Liver (tissue), 9 donors: ENCODE measurements around the gene FAM9C. TPM values are rescaled to one million over a fixed set of nuclear protein-coding genes. Genes with fewer than 3 reads are reported as not detected.

Source experiments
- DNase-seq: peaks from one replicate; pipeline ENCODE4 v3.0.0-alpha.2; 2017; ENCODE audit warnings: low spot score
- H3K27ac ChIP-seq, 2 donors: one replicate each; pipeline ENCODE4 v1.7.0; 2013; ENCODE audit warnings: inconsistent platforms in 2 of 2, low read length in 2 of 2, control low read depth in 1 of 2, low read depth in 1 of 2, mild to moderate bottlenecking in 1 of 2
- H3K27me3 ChIP-seq, 4 donors: one replicate each; pipeline versions ENCODE4 v1.6.1 to v1.7.0; 2013; ENCODE audit warnings: low read length in 3 of 4, inconsistent platforms in 1 of 4, mild to moderate bottlenecking in 1 of 4, moderate library complexity in 1 of 4; ENCODE audit not compliant: control insufficient read depth in 4 of 4, insufficient read depth in 4 of 4
- H3K36me3 ChIP-seq, 4 donors: one replicate each; pipeline versions ENCODE4 v1.6.1 to v1.7.0; 2013; ENCODE audit warnings: low read length in 3 of 4, mild to moderate bottlenecking in 3 of 4, low read depth in 1 of 4, moderate library complexity in 1 of 4; ENCODE audit not compliant: control insufficient read depth in 4 of 4, insufficient read depth in 3 of 4
- H3K4me1 ChIP-seq, 4 donors: one replicate each; pipeline versions ENCODE4 v1.6.1 to v1.7.0; 2013; ENCODE audit warnings: low read length in 3 of 4, mild to moderate bottlenecking in 3 of 4, moderate library complexity in 1 of 4; ENCODE audit not compliant: control insufficient read depth in 4 of 4, insufficient read depth in 4 of 4
- H3K4me3 ChIP-seq, 3 donors: one replicate each; pipeline versions ENCODE4 v1.6.1 to v1.7.0; 2013; ENCODE audit warnings: low read length in 3 of 3, control low read depth in 1 of 3, low read depth in 1 of 3, mild to moderate bottlenecking in 1 of 3
- H3K9ac ChIP-seq, 2 donors: one replicate each; pipeline ENCODE4 v1.7.0; 2013; ENCODE audit warnings: low read length in 2 of 2, mild to moderate bottlenecking in 2 of 2, moderate library complexity in 2 of 2, control low read depth in 1 of 2, low read depth in 1 of 2
- H3K9me3 ChIP-seq, 4 donors: one replicate each; pipeline versions ENCODE4 v1.6.1 to v1.7.0; 2013; ENCODE audit warnings: low read length in 3 of 4; ENCODE audit not compliant: control insufficient read depth in 4 of 4
- EGR1 ChIP-seq, 2 donors: IDR thresholded peaks; 2 replicates each; pipeline ENCODE4 v1.6.1; 2016 to 2018; ENCODE audit warnings: antibody characterized with exemption in 2 of 2, low read depth in 2 of 2
- FOXA2 ChIP-seq: IDR thresholded peaks from 2 replicates; pipeline ENCODE4 v1.6.1; 2016; ENCODE audit warnings: antibody characterized with exemption
- GABPA ChIP-seq, 2 donors: IDR thresholded peaks in 1 of 2; conservative IDR thresholded peaks in 1 of 2; 2 replicates each; pipeline ENCODE4 v1.6.1; 2016; ENCODE audit warnings: antibody characterized with exemption in 2 of 2, mild to moderate bottlenecking in 1 of 2, moderate library complexity in 1 of 2
- HNF4A ChIP-seq, 2 donors: conservative IDR thresholded peaks; 2 replicates each; pipeline ENCODE4 v1.6.1; 2016; ENCODE audit warnings: antibody characterized with exemption in 2 of 2, mild to moderate bottlenecking in 2 of 2
- HNF4G ChIP-seq: IDR thresholded peaks from 2 replicates; pipeline ENCODE4 v1.6.1; 2016; ENCODE audit warnings: antibody characterized with exemption
- JUND ChIP-seq, 2 donors: IDR thresholded peaks; 2 replicates each; pipeline ENCODE4 v1.6.1; 2016; ENCODE audit warnings: antibody characterized with exemption in 2 of 2
- NR2F2 ChIP-seq: IDR thresholded peaks from 2 replicates; pipeline ENCODE4 v1.6.1; 2016; ENCODE audit warnings: antibody characterized with exemption
- RAD21 ChIP-seq, 2 donors: IDR thresholded peaks; 2 replicates each; pipeline ENCODE4 v1.6.1; 2016; ENCODE audit warnings: antibody characterized with exemption in 2 of 2, mild to moderate bottlenecking in 2 of 2
- RXRA ChIP-seq, 2 donors: IDR thresholded peaks; 2 replicates each; pipeline ENCODE4 v1.6.1; 2017 to 2018; ENCODE audit warnings: antibody characterized with exemption in 2 of 2, mild to moderate bottlenecking in 1 of 2
- TAF1 ChIP-seq: conservative IDR thresholded peaks from 2 replicates; pipeline ENCODE4 v1.6.1; 2016; ENCODE audit warnings: antibody characterized with exemption, mild to moderate bottlenecking
- YY1 ChIP-seq: IDR thresholded peaks from 2 replicates; pipeline ENCODE4 v1.6.1; 2016; ENCODE audit warnings: antibody characterized with exemption, mild to moderate bottlenecking
- WGBS: extraction: QIAGEN DNeasy Blood & Tissue Kit; methylation state at CpG from one replicate; pipeline ENCODE4 v1.1.7; 2013; 5-methylcytosine and 5-hydroxymethylcytosine counted together
- polyA plus RNA-seq, 2 donors: library from polyadenylated mRNA; stranded (reverse) in 1 of 2; unstranded in 1 of 2; fragments of 200-250 nt in 1 of 2; fragments of >200 nt in 1 of 2; fragmentation: Nextera tagmentation in 1 of 2; extraction: Ambion mirVana in 1 of 2; gene quantifications; one replicate each; pipeline versions ENCODE4 v1.2.1 to v1.2.3, GENCODE V29; 2013 to 2015
- total RNA-seq, 2 donors: library from RNA; depleted of rRNA; stranded (reverse); fragments of >200 nt; gene quantifications; one replicate each; pipeline ENCODE4 v1.2.3, GENCODE V29; 2014
- TF ChIP-seq, protein P1 (sequence below): IDR thresholded peaks from 2 replicates; pipeline ENCODE4 v1.6.1; 2016; ENCODE audit warnings: antibody characterized with exemption
- TF ChIP-seq, protein P2 (sequence below): IDR thresholded peaks from 2 replicates; pipeline ENCODE4 v1.6.1; 2016; ENCODE audit warnings: antibody characterized with exemption
- TF ChIP-seq, protein P3 (sequence below): fragments of 150-350 bp; IDR thresholded peaks from 2 replicates; pipeline ENCODE4 v1.5.1; 2017; ENCODE audit warnings: improper control_type of control experiment, low read depth, low read length; ENCODE audit not compliant: missing input control
- TF ChIP-seq, protein P4 (sequence below): IDR thresholded peaks from 2 replicates; pipeline ENCODE4 v1.6.1; 2016; ENCODE audit warnings: antibody characterized with exemption
- TF ChIP-seq, protein P5 (sequence below): IDR thresholded peaks from 2 replicates; pipeline ENCODE4 v1.6.1; 2016; ENCODE audit warnings: antibody characterized with exemption, mild to moderate bottlenecking
- donor health status: healthy.
- donor health status: healthy.
- donor health status: healthy.
- donor health status: healthy.
- donor health status: healthy.

Gene FAM9C
- total and polyA plus RNA-seq, 4 donors, result not detected

DNA sequence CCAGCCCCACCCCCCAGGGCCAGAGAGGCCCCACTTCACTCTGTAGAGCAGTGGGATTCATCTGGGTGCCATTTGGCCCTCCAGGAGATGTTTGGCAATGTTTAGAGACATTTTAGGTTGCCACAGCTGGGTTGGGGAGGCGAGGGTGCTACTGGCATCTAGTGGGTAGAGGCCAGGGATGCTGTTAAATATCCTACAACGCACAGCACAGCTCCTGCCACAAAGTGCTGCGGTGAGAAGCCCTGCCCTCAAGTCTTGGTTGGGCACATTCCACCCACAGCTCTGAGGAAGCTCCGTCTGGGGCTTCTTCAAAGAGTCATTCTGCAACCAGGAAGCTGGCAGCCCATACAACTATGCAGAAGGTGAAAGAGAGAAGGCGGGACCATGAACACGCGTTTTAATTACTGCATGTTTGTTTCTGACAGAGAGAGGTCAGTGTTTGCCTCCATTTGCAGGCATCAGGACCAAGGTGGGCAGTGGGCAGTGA lies 48.1 kb upstream of the FAM9C start:
- no peak for DNase-seq
- Histone ChIP-seq H3K9ac (no peak overlapping the region), H3K27me3 (no peaks in the 10 kb centered on the region), H3K9me3 (no peaks in the 10 kb centered on the region), H3K4me1 (peaks cover 0 to 7% (median 0%) of the 10 kb centered on the region in 4 donors), H3K36me3 (no peaks in the 10 kb centered on the region), H3K4me3 (no peak overlapping the region), H3K27ac (peak overlapping the region; percentile 9 to 50)
- TF ChIP-seq YY1 (no peak), RAD21 (IDR thresholded peaks at IDR 0.05) (peak; percentile 32 to 48)
- 80% methylated on average over 7 of the region's 7 CpGs for WGBS

DNA sequence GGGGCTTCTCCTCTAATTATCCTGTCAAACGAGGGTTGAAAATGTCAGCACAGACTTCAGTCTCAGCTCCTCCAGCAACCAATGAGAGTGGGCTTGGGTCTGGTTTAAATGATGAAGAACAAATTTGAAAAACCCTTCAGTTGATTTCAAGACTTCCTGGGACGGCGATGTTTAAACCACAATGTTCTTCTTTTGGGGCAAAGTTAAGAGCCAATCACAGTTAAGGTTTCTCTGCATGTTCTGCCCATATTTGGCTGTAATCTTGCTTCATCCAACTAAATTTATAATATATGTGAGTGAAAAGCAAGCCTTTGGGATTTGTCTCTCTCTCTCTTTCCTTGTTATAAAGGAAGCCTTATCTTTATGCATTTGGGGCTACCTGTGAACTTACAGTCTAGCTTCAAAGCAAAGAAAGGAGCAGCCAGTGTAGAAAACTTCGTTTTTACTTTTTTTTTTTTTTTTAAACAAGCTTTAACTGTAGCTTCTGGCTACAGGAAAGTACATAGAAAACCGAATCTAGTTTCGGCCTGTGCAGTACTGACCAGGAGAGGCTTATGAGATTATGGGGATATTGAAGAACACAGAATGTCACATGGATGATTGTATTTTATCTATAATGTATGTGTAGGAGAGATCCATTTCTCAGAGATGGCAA lies 46.8 kb upstream of the FAM9C start:
- 69% methylated on average over 6 of the region's 6 CpGs for WGBS
- H3K9me3 ChIP-seq, result no peaks in the 10 kb centered on the region
- no peaks in the 10 kb centered on the region for H3K27me3 ChIP-seq
- peaks cover 0 to 7% (median 0%) of the 10 kb centered on the region in 4 donors for H3K4me1 ChIP-seq
- TF ChIP-seq, protein P1, sequence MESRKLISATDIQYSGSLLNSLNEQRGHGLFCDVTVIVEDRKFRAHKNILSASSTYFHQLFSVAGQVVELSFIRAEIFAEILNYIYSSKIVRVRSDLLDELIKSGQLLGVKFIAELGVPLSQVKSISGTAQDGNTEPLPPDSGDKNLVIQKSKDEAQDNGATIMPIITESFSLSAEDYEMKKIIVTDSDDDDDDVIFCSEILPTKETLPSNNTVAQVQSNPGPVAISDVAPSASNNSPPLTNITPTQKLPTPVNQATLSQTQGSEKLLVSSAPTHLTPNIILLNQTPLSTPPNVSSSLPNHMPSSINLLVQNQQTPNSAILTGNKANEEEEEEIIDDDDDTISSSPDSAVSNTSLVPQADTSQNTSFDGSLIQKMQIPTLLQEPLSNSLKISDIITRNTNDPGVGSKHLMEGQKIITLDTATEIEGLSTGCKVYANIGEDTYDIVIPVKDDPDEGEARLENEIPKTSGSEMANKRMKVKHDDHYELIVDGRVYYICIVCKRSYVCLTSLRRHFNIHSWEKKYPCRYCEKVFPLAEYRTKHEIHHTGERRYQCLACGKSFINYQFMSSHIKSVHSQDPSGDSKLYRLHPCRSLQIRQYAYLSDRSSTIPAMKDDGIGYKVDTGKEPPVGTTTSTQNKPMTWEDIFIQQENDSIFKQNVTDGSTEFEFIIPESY, result no peak
- no peak for TF ChIP-seq HNF4G
- TF ChIP-seq TAF1, result no peak
- TF ChIP-seq, protein P2, sequence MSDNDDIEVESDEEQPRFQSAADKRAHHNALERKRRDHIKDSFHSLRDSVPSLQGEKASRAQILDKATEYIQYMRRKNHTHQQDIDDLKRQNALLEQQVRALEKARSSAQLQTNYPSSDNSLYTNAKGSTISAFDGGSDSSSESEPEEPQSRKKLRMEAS, result no peak
- TF ChIP-seq, protein P3, sequence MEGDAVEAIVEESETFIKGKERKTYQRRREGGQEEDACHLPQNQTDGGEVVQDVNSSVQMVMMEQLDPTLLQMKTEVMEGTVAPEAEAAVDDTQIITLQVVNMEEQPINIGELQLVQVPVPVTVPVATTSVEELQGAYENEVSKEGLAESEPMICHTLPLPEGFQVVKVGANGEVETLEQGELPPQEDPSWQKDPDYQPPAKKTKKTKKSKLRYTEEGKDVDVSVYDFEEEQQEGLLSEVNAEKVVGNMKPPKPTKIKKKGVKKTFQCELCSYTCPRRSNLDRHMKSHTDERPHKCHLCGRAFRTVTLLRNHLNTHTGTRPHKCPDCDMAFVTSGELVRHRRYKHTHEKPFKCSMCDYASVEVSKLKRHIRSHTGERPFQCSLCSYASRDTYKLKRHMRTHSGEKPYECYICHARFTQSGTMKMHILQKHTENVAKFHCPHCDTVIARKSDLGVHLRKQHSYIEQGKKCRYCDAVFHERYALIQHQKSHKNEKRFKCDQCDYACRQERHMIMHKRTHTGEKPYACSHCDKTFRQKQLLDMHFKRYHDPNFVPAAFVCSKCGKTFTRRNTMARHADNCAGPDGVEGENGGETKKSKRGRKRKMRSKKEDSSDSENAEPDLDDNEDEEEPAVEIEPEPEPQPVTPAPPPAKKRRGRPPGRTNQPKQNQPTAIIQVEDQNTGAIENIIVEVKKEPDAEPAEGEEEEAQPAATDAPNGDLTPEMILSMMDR, result no peak
- TF ChIP-seq YY1, result no peak
- no peak for TF ChIP-seq JUND (IDR thresholded peaks at IDR 0.05)
- TF ChIP-seq GABPA (IDR thresholded peaks at IDR 0.05 in 1 of 2, conservative IDR thresholded peaks at IDR 0.05 in 1 of 2), result no peak
- no peak for TF ChIP-seq FOXA2
- TF ChIP-seq NR2F2, result no peak
- no peak for TF ChIP-seq EGR1 (IDR thresholded peaks at IDR 0.05; ENCODE audit: low read depth in 2 of 2)
- TF ChIP-seq, protein P4, sequence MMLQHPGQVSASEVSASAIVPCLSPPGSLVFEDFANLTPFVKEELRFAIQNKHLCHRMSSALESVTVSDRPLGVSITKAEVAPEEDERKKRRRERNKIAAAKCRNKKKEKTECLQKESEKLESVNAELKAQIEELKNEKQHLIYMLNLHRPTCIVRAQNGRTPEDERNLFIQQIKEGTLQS, result no peak
- no peak for TF ChIP-seq RXRA (IDR thresholded peaks at IDR 0.05)
- no peak for TF ChIP-seq RAD21 (IDR thresholded peaks at IDR 0.05)
- TF ChIP-seq, protein P5, sequence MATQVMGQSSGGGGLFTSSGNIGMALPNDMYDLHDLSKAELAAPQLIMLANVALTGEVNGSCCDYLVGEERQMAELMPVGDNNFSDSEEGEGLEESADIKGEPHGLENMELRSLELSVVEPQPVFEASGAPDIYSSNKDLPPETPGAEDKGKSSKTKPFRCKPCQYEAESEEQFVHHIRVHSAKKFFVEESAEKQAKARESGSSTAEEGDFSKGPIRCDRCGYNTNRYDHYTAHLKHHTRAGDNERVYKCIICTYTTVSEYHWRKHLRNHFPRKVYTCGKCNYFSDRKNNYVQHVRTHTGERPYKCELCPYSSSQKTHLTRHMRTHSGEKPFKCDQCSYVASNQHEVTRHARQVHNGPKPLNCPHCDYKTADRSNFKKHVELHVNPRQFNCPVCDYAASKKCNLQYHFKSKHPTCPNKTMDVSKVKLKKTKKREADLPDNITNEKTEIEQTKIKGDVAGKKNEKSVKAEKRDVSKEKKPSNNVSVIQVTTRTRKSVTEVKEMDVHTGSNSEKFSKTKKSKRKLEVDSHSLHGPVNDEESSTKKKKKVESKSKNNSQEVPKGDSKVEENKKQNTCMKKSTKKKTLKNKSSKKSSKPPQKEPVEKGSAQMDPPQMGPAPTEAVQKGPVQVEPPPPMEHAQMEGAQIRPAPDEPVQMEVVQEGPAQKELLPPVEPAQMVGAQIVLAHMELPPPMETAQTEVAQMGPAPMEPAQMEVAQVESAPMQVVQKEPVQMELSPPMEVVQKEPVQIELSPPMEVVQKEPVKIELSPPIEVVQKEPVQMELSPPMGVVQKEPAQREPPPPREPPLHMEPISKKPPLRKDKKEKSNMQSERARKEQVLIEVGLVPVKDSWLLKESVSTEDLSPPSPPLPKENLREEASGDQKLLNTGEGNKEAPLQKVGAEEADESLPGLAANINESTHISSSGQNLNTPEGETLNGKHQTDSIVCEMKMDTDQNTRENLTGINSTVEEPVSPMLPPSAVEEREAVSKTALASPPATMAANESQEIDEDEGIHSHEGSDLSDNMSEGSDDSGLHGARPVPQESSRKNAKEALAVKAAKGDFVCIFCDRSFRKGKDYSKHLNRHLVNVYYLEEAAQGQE, result no peak
- TF ChIP-seq HNF4A (conservative IDR thresholded peaks at IDR 0.05), result no peak
- H3K4me3 ChIP-seq, result no peak overlapping the region
- peak overlapping the region in 1 of 2 donors; percentile 27 for H3K9ac ChIP-seq
- H3K36me3 ChIP-seq, result no peaks in the 10 kb centered on the region
- no peak for DNase-seq
- peak overlapping the region; percentile 18 to 29 for H3K27ac ChIP-seq
